Measurements from ENCODE around the gene SHROOM3. TPM values are rescaled to one million over a fixed set of nuclear protein-coding genes. Genes with fewer than 3 reads are reported as not detected.
A peak's percentile ranks its signal among the peaks of the same experiment; 100 is the strongest.

The SHROOM3 gene
- total RNA-seq, 1 experiment from 2014 or later, result 27.6 TPM

DNA sequence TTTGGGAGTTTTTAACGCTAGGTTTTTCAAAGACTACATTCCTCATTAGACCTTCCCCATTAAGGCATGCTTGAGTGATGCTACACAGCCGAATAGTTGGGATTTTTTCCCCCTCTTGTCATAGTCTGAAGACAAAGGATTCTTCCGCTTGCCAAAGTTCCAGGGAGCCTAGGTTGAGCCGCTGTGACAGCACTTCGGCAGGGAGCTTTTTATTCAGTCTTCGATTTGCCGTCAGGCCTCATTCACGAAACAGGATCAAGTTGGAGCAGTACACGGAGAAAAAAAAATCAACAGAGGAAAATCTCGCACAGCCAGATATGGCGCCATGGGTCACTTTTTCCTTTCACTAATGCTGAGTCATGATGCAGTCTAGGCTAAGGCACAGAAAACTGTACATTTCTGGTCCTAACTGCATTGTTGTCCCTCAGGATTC, 24.3 kb downstream of the SHROOM3 start:
- peak overlapping the region; percentile 18 to 21; a peak in 4 of 5 replicates for H3K4me3 Mint-ChIP-seq
- no peaks in the 10 kb centered on the region for H3K79me2 ChIP-seq (ENCODE audit: insufficient read depth, low read length)
- H3K27me3 Mint-ChIP-seq (ENCODE audit: low read depth), result no peaks in the 10 kb centered on the region

More for the DNA sequence above, 24.3 kb downstream of the SHROOM3 start:
- Histone ChIP-seq H2AFZ (ENCODE audit: low read length) (no peak overlapping the region), H4K91ac (ENCODE audit: insufficient read length, low read depth, low read length) (no peak overlapping the region), H3K23me2 (ENCODE audit: insufficient read length, low read depth, low read length, poor library complexity, severe bottlenecking) (no peaks in the 10 kb centered on the region), H3K79me1 (ENCODE audit: insufficient read depth, low read depth, low read length, poor library complexity, severe bottlenecking) (no peaks in the 10 kb centered on the region), H2BK120ac (ENCODE audit: low read depth, low read length, poor library complexity, severe bottlenecking) (peak overlapping the region; percentile 93), H2BK5ac (ENCODE audit: insufficient read length, low read length) (peak overlapping the region; percentile 86), H3K4me2 (ENCODE audit: insufficient read depth, insufficient read length, low read length) (peak overlapping the region; percentile 52), H3T11ph (ENCODE audit: low read length) (peak overlapping the region; percentile 94), H2AK5ac (ENCODE audit: insufficient read length, low read length) (peak overlapping the region; percentile 9), H3K23ac (ENCODE audit: insufficient read length, low read depth, low read length) (peak overlapping the region; percentile 84), H3K14ac (ENCODE audit: insufficient read depth, low read length) (peak overlapping the region; percentile 56; the same call in 1 of the 2 replicates), H3K18ac (ENCODE audit: insufficient read length, low read depth, low read length) (peak overlapping the region; percentile 86), H3K27ac (ENCODE audit: insufficient read length, low read depth, low read length) (peak overlapping the region; percentile 96), H2BK12ac (ENCODE audit: insufficient read length, low read depth, low read length) (peak overlapping the region; percentile 71), H3K9me3 (ENCODE audit: control insufficient read depth, low read depth, low read length) (peaks cover 14% of the 10 kb centered on the region), H4K8ac (replicated peaks; ENCODE audit: insufficient read length, low read depth, low read length) (no peak overlapping the region), H3K56ac (ENCODE audit: insufficient read length, low read depth, low read length) (no peak overlapping the region), H2BK15ac (ENCODE audit: low read depth, low read length) (no peak overlapping the region), H3K9ac (ENCODE audit: extremely low read depth, insufficient read length, low read length) (peak overlapping the region; percentile 50), H3K27me3 (ENCODE audit: insufficient read depth, low read length) (no peaks in the 10 kb centered on the region), H3K4me1 (ENCODE audit: insufficient read depth, low read length) (peaks cover 4% of the 10 kb centered on the region; the same call in 1 of the 2 replicates), H3K4ac (ENCODE audit: low read depth, low read length) (no peak overlapping the region; the same call in 1 of the 2 replicates), H2BK20ac (ENCODE audit: low read depth, low read length, poor library complexity, severe bottlenecking) (peak overlapping the region; percentile 97), H4K20me1 (ENCODE audit: control insufficient read depth, insufficient read depth, insufficient read length) (no peaks in the 10 kb centered on the region), H4K5ac (ENCODE audit: insufficient read length, low read depth, low read length) (peak overlapping the region; percentile 85)
- H3K27ac Mint-ChIP-seq, result peak overlapping the region; percentile 47 to 98 (median 97)
- WGBS (ENCODE audit: extremely low coverage, insufficient read length, low lambda C conversion rate), result no CpG with 5 or more reads among the region's 11 CpGs
- peak; percentile 80 for DNase-seq
- peaks cover 34 to 37% of the 10 kb centered on the region in 2 experiments for H3K4me1 Mint-ChIP-seq
- peaks cover 18 to 29% (median 22%) of the 10 kb centered on the region in 3 experiments for H3K36me3 Mint-ChIP-seq (ENCODE audit: insufficient read depth in 1 of 3, low read depth in 3 of 3)
- peaks cover 17 to 28% of the 10 kb centered on the region in 2 experiments for H3K9me3 Mint-ChIP-seq
- TF ChIP-seq, protein P1, sequence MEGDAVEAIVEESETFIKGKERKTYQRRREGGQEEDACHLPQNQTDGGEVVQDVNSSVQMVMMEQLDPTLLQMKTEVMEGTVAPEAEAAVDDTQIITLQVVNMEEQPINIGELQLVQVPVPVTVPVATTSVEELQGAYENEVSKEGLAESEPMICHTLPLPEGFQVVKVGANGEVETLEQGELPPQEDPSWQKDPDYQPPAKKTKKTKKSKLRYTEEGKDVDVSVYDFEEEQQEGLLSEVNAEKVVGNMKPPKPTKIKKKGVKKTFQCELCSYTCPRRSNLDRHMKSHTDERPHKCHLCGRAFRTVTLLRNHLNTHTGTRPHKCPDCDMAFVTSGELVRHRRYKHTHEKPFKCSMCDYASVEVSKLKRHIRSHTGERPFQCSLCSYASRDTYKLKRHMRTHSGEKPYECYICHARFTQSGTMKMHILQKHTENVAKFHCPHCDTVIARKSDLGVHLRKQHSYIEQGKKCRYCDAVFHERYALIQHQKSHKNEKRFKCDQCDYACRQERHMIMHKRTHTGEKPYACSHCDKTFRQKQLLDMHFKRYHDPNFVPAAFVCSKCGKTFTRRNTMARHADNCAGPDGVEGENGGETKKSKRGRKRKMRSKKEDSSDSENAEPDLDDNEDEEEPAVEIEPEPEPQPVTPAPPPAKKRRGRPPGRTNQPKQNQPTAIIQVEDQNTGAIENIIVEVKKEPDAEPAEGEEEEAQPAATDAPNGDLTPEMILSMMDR (conservative IDR thresholded peaks at IDR 0.05), result no peak
